Hematopoietic multipotent progenitor cell (in vitro differentiated cells): ENCODE measurements around the gene CD40. TPM values are rescaled to one million over a fixed set of nuclear protein-coding genes. Genes with fewer than 3 reads are reported as not detected.

Source experiments
- DNase-seq, 3 donors: peaks; one replicate each; pipeline ENCODE4 v3.0.0-alpha.2; 2011 to 2015; ENCODE audit warnings: low read depth in 2 of 3, low spot score in 2 of 3
- total RNA-seq: library from RNA; depleted of rRNA; stranded (reverse); fragments of >200 nt; gene quantifications from one replicate; pipeline ENCODE4 v1.2.3, GENCODE V29; 2012

The CD40 gene
- total RNA-seq, 1 donor: 4.6 TPM

DNA sequence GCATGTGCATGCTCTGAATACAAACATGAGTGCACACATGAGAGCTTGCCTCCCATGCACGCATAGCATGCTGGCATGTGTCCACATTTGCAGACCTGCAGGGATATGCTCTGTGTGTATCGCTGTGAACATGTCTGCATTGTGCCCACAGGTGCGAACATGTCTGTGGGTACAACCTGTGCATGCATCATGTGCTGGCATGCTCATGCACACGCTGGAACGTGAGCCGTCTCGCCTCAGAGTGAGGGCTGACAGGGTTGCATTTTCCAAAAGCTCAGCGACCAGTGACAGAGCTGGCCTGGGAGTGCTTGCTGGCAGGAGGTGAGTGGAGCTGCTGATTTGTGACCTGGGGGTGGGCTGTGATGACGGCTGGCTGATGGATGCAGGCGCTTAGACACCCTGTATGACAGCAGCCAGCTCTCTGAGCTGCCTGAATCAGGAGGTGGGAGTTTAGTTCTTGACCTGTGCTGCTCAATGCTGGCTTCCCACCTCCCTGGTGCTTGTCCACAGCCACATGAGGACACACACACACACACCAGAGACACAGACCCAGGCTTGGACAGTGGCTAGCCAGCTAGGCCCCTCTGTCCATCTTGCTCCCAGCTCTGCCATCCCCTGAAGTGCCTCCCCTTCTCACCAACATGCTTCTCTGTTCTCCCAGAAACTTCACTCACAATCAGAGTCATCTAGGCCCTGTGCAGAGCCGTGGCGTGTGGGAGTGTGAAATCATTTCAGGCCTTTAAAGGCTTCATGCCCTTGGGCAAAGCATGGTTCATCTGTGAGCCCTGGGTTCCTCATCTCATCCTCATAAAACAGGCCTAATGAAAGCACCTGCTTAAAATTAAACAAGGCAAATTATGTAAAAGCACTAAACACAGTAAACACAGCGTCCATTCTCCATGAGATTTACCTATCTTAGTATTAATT is 51.4 kb downstream of the CD40 start:
- no peak for DNase-seq

DNA sequence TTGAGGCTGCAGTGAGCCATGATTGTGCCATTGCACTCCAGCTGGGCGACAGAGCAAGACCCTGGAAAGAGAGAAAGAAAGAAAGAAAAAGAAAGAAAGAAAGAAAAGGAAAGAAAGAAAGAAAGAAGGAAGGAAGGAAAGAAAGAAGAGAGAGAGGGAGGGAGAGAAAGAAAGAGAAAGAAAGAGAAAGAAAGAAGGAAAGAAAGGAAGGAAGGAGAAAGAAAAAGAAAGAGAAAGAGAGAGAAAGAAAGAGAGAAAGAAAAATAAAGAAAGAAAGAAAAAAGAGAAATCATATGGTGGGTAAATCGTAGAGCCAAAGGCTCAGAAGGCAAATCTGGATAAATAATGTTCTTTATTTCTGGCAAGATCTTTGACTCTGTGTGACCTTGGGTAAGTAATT is 53.4 kb downstream of the CD40 start:
- DNase-seq: no peak

DNA sequence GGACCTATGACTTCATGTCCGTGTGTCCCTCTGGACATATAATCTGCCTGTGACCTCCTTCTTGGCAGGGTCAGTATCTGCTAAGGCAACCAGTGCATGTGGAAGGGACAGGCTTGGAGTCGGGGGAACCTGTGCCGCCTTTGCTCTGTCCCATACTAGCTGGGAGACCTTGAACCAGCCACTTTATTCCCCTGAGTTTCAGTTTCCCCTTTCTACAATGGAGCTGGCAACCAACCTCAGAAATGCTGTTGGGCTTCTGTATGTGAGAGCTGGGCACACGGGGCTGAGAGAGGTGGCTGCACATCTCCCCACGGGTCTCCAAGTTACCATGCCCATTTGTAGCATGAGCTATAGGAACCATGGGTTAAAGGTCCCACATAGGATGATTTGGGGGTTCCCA is 53.8 kb downstream of the CD40 start:
- DNase-seq: peak in 1 of 3 donors; percentile 12

DNA sequence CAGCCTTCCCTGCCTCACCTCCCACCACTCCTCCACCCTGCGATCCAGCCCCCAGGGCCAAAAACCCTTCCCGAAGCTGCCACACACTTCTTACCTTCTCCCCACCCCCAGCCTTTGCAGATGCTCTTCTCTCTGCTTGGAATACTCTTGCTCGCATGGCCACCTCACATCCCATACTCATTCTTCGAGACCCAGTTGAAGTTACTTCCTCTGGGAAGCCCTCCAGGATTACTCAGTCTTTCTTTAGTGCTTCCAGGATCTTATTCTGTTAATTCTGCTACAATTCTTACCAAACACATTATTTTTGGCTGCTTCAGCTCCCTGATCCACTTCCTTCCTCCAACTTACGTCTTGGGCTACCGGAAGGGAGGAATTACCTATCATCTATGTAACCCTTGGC is 54.3 kb downstream of the CD40 start:
- DNase-seq: no peak

DNA sequence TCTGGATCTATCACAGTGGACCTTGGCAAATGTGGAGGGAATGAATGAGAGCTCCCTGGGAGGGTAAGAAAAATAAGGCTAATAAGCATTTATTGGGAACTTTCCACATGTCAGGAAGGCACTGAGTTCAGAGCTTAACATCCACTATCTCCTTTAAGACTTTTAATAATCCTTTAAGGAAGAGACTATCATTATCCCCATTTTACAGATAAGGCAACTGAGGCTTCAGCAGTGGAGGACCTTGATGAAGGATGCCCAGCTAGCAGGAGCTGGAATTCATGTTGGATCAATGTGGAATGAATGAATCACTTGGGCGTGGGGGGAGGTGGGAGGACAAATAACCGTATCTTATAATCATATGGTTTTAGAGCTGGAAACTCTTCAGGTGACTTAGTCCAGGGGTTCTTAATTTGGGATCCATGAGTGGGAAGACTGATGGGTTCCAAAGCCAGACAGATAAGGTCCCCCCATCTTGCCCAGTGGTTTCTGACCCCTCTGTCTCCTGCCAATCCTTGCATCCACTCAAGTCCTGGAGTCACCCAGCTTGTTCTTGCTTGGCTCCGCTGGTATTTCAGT is 54.9 kb downstream of the CD40 start:
- DNase-seq: no peak

DNA sequence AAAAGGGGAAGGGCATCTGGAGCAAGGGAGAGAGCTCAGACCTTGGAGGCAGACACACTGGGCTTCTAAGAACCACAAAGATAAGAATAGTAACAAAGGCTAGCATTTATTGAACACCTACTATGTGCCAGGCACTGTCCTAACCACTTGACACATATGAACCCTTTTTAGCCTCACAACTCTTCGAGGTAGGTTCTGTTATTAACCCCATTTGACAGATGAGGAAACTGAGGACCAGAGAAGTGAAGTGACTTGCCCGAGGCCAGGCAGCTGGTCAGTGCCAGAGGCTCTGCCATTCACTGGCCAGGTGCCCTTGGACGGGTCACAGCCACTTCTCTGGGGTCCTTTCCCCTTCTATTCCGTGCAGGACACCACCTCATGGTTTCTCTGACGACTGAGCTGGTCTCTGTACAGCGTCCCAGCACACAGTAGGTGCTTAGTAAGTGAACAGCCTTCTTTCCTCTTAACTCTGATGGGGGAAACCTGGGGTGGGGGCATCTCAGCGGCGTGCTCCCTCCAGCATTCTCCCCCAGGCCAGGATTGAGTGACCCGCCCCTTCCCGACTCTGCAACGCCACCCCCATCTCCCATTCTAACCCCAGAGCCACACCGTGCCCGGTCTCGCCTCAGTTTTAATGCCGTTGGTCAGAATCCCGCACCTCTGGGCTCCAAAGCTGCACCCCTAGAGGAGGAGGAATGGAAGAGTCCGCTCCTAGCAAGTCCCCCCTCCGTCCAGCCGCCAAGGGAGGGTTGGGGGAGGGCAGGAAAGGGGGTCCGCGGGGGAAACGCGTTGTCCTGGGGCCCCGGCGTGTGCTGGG is 55.7 kb downstream of the CD40 start:
- no peak for DNase-seq

DNA sequence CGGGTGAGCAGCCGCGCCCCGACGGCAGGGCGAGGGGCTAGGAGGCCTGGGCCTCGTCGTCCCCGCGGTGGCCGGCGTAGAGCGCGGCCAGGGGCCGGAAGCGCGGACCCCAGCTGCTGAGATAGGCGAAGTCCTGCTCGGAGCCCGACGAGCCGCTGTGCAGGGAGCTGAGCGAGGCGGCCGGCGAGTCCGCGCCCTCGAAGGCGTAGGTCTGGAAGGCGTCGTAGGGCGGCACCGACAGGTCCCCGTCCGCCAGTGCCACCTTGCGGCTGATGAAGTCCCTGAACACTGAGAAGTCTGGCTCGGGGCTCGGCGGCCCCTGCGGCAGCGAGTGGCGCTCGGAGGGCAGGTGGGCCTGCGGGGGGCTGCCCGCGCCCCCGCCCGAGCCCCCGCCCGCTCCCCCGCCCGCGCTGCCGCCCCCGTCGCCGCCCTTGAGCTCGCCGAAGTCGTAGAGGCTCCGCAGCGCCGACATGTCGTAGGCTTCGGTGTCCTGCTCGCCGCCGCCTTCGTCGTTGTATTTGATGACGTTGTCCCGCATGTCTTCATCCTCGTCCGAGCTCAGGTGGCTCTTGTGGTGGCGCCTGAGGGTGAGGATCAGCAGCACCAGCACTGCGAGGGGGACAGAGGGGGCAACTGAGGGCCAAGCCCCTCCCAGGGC is 56.5 kb downstream of the CD40 start:
- peak; percentile 37 to 80 (median 75) for DNase-seq

DNA sequence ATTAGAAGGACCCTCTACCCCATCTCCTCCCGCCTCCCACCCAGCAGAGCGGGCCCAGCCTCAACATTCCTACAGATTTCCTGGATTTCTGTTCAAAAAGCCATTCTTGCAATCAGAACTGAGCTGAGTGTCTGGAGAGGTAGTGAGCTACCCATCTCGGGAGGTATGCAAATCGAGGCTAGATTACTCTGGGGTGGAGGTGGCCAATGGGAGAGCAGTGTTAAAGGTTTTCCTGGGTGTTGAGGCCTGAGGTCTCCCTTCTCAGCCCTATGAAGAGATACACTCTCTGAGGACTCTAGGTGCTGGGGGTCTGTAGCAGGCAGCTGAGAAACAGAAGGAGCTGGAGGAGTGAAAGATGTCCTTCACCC is 57.0 kb downstream of the CD40 start:
- DNase-seq: no peak

DNA sequence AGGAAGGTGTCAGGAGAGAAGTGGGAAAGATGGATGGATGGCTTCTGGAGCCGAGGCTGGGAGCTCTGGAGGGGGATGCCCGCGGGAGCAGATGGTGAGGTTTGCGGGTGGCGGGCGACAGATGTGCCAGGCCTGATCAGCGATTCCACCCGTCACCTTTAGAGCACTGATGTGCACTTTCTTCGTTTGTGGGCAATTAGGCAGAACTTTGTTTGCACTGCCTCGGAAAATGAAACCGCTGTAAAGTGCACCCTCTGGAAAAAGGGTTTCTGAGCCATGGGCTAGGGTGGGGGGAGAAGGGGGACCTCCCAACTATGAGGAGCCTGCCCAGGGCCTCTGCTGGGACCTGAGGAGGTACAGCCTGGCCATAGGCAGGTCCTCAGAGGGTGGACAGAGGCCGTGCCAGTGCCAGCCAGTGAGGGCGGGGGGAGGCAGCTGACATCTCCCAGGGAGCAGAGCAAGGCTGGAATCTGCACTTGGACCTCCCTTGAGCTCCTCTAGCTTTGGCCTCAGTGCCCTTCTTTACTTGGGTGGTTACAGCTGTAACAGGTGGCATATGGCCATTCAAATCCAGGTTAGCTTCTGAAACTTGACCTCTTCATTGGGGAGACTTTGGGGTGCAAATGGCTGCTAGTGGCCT is 58.7 kb downstream of the CD40 start:
- no peak for DNase-seq

DNA sequence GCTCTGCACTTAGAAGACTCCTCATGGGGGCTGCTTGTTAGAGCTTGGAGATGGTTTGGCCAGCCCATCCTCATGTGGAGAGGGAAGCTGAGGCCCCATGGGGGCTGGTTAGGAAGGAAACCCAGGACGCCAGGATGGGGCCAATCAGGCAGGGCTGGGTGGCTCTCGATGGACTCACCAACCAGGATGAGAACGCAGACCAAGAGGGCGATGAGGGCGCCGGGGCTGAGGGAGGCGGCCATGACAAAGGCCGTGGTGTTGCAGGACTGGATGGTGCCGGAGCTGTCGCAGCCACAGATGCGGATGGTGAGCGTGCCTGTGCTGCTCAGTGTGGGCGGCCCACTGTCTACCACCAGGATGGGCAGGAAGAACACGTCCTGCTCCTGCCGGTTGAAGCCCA is 59.7 kb downstream of the CD40 start:
- no peak for DNase-seq

DNA sequence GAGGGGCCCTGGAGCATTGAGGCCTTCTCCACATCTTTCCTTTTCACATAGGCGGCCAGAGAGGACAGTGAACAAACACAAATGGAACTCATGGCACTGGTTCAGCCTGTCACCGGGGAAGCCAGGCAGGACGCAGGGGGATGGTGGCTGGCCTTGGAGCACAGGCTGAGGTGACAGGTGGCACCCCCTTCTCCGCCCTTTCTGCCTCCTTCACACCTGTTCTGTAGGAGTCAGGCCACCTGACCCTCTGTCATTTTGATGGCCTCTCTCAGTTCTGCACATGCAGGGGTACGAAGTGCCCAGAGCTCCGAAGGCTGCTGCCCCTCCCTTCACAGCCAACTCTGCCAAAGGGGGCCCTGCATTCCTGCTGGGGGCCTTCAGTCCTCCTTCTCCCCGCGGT is 60.8 kb downstream of the CD40 start:
- DNase-seq: no peak

Other genes with a start within 250 kb of the CD40 start
- gene ZSWIM1, start 237.1 kb upstream of the CD40 start, total RNA-seq: 32.6 TPM
- 5.9 TPM for gene SPATA25, start 230.7 kb upstream of the CD40 start, total RNA-seq
- 21.5 TPM for gene NEURL2, start 227.1 kb upstream of the CD40 start, total RNA-seq
- 112 TPM for gene CTSA, start 227.0 kb upstream of the CD40 start, total RNA-seq
- 31.5 TPM for gene PLTP, start 206.2 kb upstream of the CD40 start, total RNA-seq
- gene PCIF1, start 183.6 kb upstream of the CD40 start, total RNA-seq: 45.0 TPM
- gene ZNF335, start 146.1 kb upstream of the CD40 start, total RNA-seq: 59.5 TPM
- 1.9 TPM for gene MMP9, start 109.4 kb upstream of the CD40 start, total RNA-seq
- gene SLC12A5, start 89.1 kb upstream of the CD40 start, total RNA-seq: 1.9 TPM
- gene NCOA5, start 28.4 kb upstream of the CD40 start, total RNA-seq: 19.7 TPM
- not detected for gene CDH22, start 190.2 kb downstream of the CD40 start, total RNA-seq